SU-DHL-6 (cell line): ENCODE results near the gene HAGHL.

Experiments
- EZH2phosphoT487 ChIP-seq: fragments of 200-600 bp; sonication (generic), shearing (Covaris generic); conservative IDR thresholded peaks from 2 replicates; pipeline ENCODE4 v1.6.1; 2018; ENCODE audit warnings: mild to moderate bottlenecking, antibody characterized with exemption, low read length, moderate library complexity, mixed read lengths
- TF ChIP-seq, protein P1 (sequence below): fragments of 200-600 bp; sonication (generic); IDR thresholded peaks from one replicate; pipeline ENCODE4 v1.5.1; 2017; ENCODE audit warnings: antibody characterized with exemption, mild to moderate bottlenecking, low read length, moderate library complexity; ENCODE audit not compliant: insufficient read depth, poor library complexity, severe bottlenecking

- TF ChIP-seq, protein P1, sequence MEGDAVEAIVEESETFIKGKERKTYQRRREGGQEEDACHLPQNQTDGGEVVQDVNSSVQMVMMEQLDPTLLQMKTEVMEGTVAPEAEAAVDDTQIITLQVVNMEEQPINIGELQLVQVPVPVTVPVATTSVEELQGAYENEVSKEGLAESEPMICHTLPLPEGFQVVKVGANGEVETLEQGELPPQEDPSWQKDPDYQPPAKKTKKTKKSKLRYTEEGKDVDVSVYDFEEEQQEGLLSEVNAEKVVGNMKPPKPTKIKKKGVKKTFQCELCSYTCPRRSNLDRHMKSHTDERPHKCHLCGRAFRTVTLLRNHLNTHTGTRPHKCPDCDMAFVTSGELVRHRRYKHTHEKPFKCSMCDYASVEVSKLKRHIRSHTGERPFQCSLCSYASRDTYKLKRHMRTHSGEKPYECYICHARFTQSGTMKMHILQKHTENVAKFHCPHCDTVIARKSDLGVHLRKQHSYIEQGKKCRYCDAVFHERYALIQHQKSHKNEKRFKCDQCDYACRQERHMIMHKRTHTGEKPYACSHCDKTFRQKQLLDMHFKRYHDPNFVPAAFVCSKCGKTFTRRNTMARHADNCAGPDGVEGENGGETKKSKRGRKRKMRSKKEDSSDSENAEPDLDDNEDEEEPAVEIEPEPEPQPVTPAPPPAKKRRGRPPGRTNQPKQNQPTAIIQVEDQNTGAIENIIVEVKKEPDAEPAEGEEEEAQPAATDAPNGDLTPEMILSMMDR: no peak
- no peak for TF ChIP-seq EZH2phosphoT487
Observed at GRCh38 chr16:693766-694165, 33.1 kb upstream of the HAGHL start.
